ENCODE measurements around the gene EPS8L2.

Gene EPS8L2

GRCh38 chr11:693887-694562, 12.0 kb upstream of the EPS8L2 start:
- TF ChIP-seq POLR2A (IDR thresholded peaks at IDR 0.05; ENCODE audit: low read depth, low read length): no peak
- no peak for DNase-seq (ENCODE audit: insufficient read length, low spot score)
- FAIRE-seq: no peak

GRCh38 chr11:694563-695287, 11.3 kb upstream of the EPS8L2 start, which contains the start of gene DEAF1:
TSS of gene DEAF1 (minus strand) at chr11:695222. CDS start at chr11:695047, 175 bp downstream.
- DNase-seq (ENCODE audit: insufficient read length, low spot score): peak; percentile 73
- FAIRE-seq: no peak
- TF ChIP-seq POLR2A (IDR thresholded peaks at IDR 0.05; ENCODE audit: low read depth, low read length): peak; percentile 33; the same call in 1 of the 2 replicates

- no peak for DNase-seq (ENCODE audit: insufficient read length, low spot score)
- TF ChIP-seq POLR2A (IDR thresholded peaks at IDR 0.05; ENCODE audit: low read depth, low read length): no peak
- FAIRE-seq: peak; percentile 15
These were observed 10.8 kb upstream of the EPS8L2 start for GRCh38 chr11:695288-695537.

- TF ChIP-seq POLR2A (IDR thresholded peaks at IDR 0.05; ENCODE audit: low read depth, low read length): peak; percentile 93
- peak; percentile 75 for DNase-seq (ENCODE audit: insufficient read length, low spot score)
- FAIRE-seq: no peak
These were observed 10.3 kb upstream of the EPS8L2 start, which contains the start of gene TMEM80 for GRCh38 chr11:695538-696248. TSS of gene TMEM80 (plus strand) at chr11:695816. CDS start at chr11:695828, 12 bp downstream.

- FAIRE-seq (no peak), DNase-seq (ENCODE audit: insufficient read length, low spot score) (no peak)
- no peak for TF ChIP-seq POLR2A (IDR thresholded peaks at IDR 0.05; ENCODE audit: low read depth, low read length)
These were observed 9.0 kb upstream of the EPS8L2 start for GRCh38 chr11:696955-697491.

GRCh38 chr11:697811-698311, 8.2 kb upstream of the EPS8L2 start:
- FAIRE-seq (no peak), DNase-seq (ENCODE audit: insufficient read length, low spot score) (peak; percentile 54)
- TF ChIP-seq POLR2A (IDR thresholded peaks at IDR 0.05; ENCODE audit: low read depth, low read length): no peak

GRCh38 chr11:698493-699115, 7.4 kb upstream of the EPS8L2 start:
- FAIRE-seq (no peak), DNase-seq (ENCODE audit: insufficient read length, low spot score) (no peak)
- TF ChIP-seq POLR2A (IDR thresholded peaks at IDR 0.05; ENCODE audit: low read depth, low read length): no peak

GRCh38 chr11:699116-699508, 6.9 kb upstream of the EPS8L2 start:
- no peak for TF ChIP-seq POLR2A (IDR thresholded peaks at IDR 0.05; ENCODE audit: low read depth, low read length)
- no peak for DNase-seq (ENCODE audit: insufficient read length, low spot score)
- no peak for FAIRE-seq

GRCh38 chr11:699753-700152, 6.3 kb upstream of the EPS8L2 start:
- no peak for TF ChIP-seq POLR2A (IDR thresholded peaks at IDR 0.05; ENCODE audit: low read depth, low read length)
- FAIRE-seq (no peak), DNase-seq (ENCODE audit: insufficient read length, low spot score) (no peak)

- FAIRE-seq (no peak), DNase-seq (ENCODE audit: insufficient read length, low spot score) (no peak)
- TF ChIP-seq POLR2A (IDR thresholded peaks at IDR 0.05; ENCODE audit: low read depth, low read length): no peak
These were observed 4.1 kb upstream of the EPS8L2 start for GRCh38 chr11:701741-702461.

- no peak for TF ChIP-seq POLR2A (IDR thresholded peaks at IDR 0.05; ENCODE audit: low read depth, low read length)
- peak; percentile 60 for DNase-seq (ENCODE audit: insufficient read length, low spot score)
These were observed 3.3 kb upstream of the EPS8L2 start for GRCh38 chr11:702462-703461.

GRCh38 chr11:703506-703905, 2.5 kb upstream of the EPS8L2 start:
- DNase-seq (ENCODE audit: insufficient read length, low spot score) (no peak), FAIRE-seq (no peak)

More at GRCh38 chr11:702462-703461, 3.3 kb upstream of the EPS8L2 start:
- FAIRE-seq: no peak

More at GRCh38 chr11:703506-703905, 2.5 kb upstream of the EPS8L2 start:
- no peak for TF ChIP-seq POLR2A (IDR thresholded peaks at IDR 0.05; ENCODE audit: low read depth, low read length)

Measured in H54 (cell line).